Stimulated activated effector memory CD8-positive, alpha-beta T cell treated with anti-CD3 and anti-CD28 coated beads, Interleukin-12 subunit alpha, Interleukin-12 subunit beta, amount 100 ng/mL, for 72 hours (primary cell): Measurements from ENCODE around the gene PROK1.

ENCODE experiments used
- ATAC-seq: fragments of 150-1000 bp; cut with Tn5 transposase; 2 replicates; pipeline ENCODE4 v1.10.0; 2021
- DNase-seq, 2 donors: peaks; one replicate each; pipeline ENCODE4 v3.0.0; 2021 to 2022; ENCODE audit warnings: low spot score in 2 of 2
- H3K27ac Mint-ChIP-seq: one replicate; pipeline ENCODE4 v1.8.0; 2022; ENCODE audit warnings: mild to moderate bottlenecking, mixed read lengths
- H3K36me3 Mint-ChIP-seq: one replicate; pipeline ENCODE4 v1.8.0; 2022; ENCODE audit warnings: mild to moderate bottlenecking, mixed read lengths
- H3K4me1 Mint-ChIP-seq: one replicate; pipeline ENCODE4 v1.8.0; 2022; ENCODE audit warnings: mixed read lengths
- H3K4me3 Mint-ChIP-seq: one replicate; pipeline ENCODE4 v1.8.0; 2022; ENCODE audit warnings: mild to moderate bottlenecking, mixed read lengths
- H3K9me3 Mint-ChIP-seq: one replicate; pipeline ENCODE4 v1.8.0; 2022; ENCODE audit warnings: mixed read lengths

The PROK1 gene

GRCh38 chr1:110449661-110450651 is 993 bp upstream of the PROK1 start:
- no peak overlapping the region for H3K4me3 Mint-ChIP-seq
- no peak overlapping the region for H3K27ac Mint-ChIP-seq
- no peak for DNase-seq
- H3K36me3 Mint-ChIP-seq: no peaks in the 10 kb centered on the region
- H3K9me3 Mint-ChIP-seq: no peaks in the 10 kb centered on the region
- ATAC-seq: no peak
- no peaks in the 10 kb centered on the region for H3K4me1 Mint-ChIP-seq

GRCh38 chr1:110452330-110452729 is 1.4 kb downstream of the PROK1 start:
- Mint-ChIP-seq H3K4me1 (no peaks in the 10 kb centered on the region), H3K27ac (peak overlapping the region; percentile 15), H3K9me3 (no peaks in the 10 kb centered on the region), H3K36me3 (no peaks in the 10 kb centered on the region), H3K4me3 (no peak overlapping the region)
- DNase-seq: no peak
- no peak for ATAC-seq

- peak; percentile 19 for ATAC-seq
- Mint-ChIP-seq H3K4me3 (no peak overlapping the region), H3K27ac (no peak overlapping the region), H3K9me3 (no peaks in the 10 kb centered on the region), H3K4me1 (no peaks in the 10 kb centered on the region), H3K36me3 (no peaks in the 10 kb centered on the region)
- no peak for DNase-seq
Observed at GRCh38 chr1:110453829-110454228, 2.9 kb downstream of the PROK1 start.

GRCh38 chr1:110454328-110454727 is 3.4 kb downstream of the PROK1 start:
- Mint-ChIP-seq H3K4me3 (no peak overlapping the region), H3K27ac (no peak overlapping the region), H3K4me1 (no peaks in the 10 kb centered on the region), H3K9me3 (no peaks in the 10 kb centered on the region), H3K36me3 (no peaks in the 10 kb centered on the region)
- no peak for ATAC-seq
- DNase-seq: no peak

DNA sequence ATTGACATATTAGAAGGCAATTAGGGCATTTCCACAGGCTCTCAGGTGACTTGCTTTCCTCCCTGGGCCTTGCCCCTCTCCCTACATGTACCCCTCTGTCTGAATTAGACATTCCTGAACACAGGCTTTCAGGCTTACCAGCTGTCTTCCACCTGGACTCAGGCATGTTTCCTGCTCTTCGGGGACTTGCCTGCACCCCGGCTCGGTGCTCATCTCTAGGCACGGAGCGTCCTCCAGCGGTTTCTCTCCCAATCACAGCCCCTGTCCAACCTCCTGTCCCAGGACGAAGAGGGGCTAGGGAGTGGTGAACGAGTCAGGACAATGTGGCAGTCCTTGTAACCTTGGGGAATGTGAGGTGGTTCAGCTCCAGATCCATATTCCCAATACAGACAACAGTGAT is 4.2 kb downstream of the PROK1 start:
- Mint-ChIP-seq H3K4me1 (no peaks in the 10 kb centered on the region), H3K36me3 (no peaks in the 10 kb centered on the region)
- no peak for ATAC-seq

GRCh38 chr1:110457206-110457605 is 6.3 kb downstream of the PROK1 start:
- Mint-ChIP-seq H3K4me3 (no peak overlapping the region), H3K27ac (peak overlapping the region; percentile 43), H3K4me1 (no peaks in the 10 kb centered on the region), H3K9me3 (no peaks in the 10 kb centered on the region), H3K36me3 (no peaks in the 10 kb centered on the region)
- DNase-seq (no peak), ATAC-seq (no peak)

More for the DNA sequence above, 4.2 kb downstream of the PROK1 start:
- Mint-ChIP-seq H3K4me3 (no peak overlapping the region), H3K27ac (no peak overlapping the region), H3K9me3 (no peaks in the 10 kb centered on the region)
- DNase-seq: no peak

DNA sequence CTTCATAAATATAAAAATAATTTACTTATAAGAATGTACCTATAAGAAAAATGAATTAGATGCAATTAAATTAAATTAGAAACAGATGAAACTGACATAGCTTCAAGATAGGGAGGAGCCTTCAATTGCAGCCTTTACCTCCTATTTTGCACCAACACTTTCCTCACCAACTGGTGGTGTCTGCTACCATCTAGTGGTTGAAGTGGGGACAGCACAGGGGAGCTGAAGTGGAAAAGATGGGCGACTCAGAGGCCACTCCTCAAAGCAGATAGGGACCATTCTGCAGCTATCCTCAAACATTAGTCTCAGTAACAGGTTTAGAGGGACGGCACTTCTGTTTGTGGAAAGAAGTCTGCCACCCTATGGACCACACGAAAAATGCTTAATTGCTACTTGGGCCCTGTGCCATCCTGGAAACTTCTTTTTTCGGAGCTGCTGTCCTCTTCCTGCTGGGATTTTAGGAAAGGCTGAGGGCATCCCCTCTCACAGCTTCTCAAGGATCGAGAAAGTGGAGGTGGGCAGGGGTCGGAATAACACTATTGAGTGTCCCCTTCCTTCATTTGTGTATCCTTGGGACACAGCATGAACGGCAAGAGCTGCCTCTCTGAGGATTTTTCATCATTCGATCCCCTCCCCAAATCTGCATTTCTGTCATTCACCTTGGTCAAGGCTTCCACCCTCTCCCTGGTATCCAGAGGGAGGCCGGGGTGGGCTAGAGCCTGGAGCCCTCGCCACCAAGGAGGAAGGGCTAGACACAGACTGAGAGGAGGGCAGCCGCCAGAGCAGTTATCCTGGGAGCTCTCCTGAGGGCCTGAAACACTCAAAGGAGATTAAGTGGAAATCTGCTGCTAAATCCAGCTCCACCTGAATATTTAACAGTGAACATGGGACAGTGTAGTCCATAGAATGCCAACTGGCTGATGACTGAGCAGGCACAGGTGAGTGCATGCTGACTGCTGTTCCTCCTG is 9.6 kb downstream of the PROK1 start:
- Mint-ChIP-seq H3K36me3 (no peaks in the 10 kb centered on the region), H3K9me3 (no peaks in the 10 kb centered on the region), H3K27ac (no peak overlapping the region), H3K4me3 (no peak overlapping the region), H3K4me1 (no peaks in the 10 kb centered on the region)
- peak; percentile 85 to 93 for DNase-seq
- peak; percentile 83 for ATAC-seq

DNA sequence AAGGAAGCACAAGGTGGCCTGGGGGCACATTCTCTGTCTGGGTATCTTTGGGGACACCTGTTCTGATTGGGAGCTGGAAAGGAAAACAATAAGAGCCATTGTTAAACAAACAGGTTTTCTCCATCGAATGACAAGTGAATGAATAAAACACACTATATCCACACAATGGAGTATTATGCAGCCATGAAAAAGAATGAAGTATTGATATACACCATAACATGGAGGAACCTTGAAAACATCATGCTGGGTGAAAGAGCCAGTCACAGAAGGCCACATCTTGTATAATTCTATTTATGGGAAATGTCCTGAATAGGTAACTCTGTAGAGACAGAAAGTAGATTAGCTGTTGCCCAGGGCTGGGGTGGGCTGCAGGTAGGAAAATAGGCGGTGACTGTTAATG is 11.1 kb downstream of the PROK1 start:
- Mint-ChIP-seq H3K9me3 (no peaks in the 10 kb centered on the region), H3K4me1 (no peaks in the 10 kb centered on the region), H3K36me3 (no peaks in the 10 kb centered on the region), H3K27ac (no peak overlapping the region), H3K4me3 (no peak overlapping the region)
- ATAC-seq: no peak
- DNase-seq: no peak

DNA sequence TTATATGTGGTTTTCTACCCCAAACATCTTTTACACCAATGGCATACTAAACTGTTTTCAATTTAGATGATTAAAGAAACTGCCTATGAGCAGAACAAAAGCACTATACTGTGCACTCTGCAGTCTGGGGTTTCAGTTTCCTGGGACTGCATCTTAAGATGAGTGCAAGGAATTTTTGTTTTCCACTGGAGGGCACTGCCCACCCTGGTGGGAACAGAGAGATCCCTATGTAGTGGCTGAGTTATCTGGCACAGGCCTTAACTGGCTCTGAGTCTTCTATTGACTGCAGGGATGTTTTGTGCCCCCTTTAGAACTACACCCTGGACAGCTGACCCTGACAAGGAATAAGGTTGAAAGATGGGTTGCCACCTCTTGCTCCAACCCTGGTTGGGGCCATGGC is 12.0 kb downstream of the PROK1 start:
- no peak for DNase-seq
- no peak for ATAC-seq
- no peaks in the 10 kb centered on the region for H3K4me1 Mint-ChIP-seq
- H3K27ac Mint-ChIP-seq: no peak overlapping the region
- no peaks in the 10 kb centered on the region for H3K36me3 Mint-ChIP-seq
- H3K4me3 Mint-ChIP-seq: no peak overlapping the region
- no peaks in the 10 kb centered on the region for H3K9me3 Mint-ChIP-seq

GRCh38 chr1:110463725-110464124 is 12.8 kb downstream of the PROK1 start:
- no peaks in the 10 kb centered on the region for H3K4me1 Mint-ChIP-seq
- H3K4me3 Mint-ChIP-seq: no peak overlapping the region
- H3K9me3 Mint-ChIP-seq: no peaks in the 10 kb centered on the region
- no peak overlapping the region for H3K27ac Mint-ChIP-seq
- no peak for DNase-seq
- H3K36me3 Mint-ChIP-seq: no peaks in the 10 kb centered on the region
- ATAC-seq: no peak

DNA sequence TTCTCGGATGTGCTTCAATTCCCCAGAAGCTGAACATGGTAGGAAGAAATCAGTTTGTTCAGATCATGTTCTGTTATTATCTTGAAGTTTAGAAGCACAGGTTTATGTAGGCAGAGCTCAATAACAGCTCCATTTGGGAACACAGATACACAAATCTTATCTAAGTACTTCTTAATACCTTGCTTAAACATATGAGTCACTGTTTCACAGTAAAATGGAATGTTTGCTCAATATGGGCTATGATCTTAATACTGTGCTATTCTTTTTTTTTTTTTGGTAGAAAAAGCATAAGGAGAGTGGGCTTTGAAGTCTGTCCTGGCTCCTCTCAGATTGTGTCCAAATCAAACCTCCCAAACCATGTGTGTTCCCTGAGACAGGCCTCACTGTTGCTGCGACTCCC is 13.4 kb downstream of the PROK1 start:
- no peak overlapping the region for H3K27ac Mint-ChIP-seq
- H3K4me1 Mint-ChIP-seq: no peaks in the 10 kb centered on the region
- H3K4me3 Mint-ChIP-seq: no peak overlapping the region
- H3K9me3 Mint-ChIP-seq: no peaks in the 10 kb centered on the region
- H3K36me3 Mint-ChIP-seq: no peaks in the 10 kb centered on the region
- DNase-seq (no peak), ATAC-seq (no peak)

- Mint-ChIP-seq H3K4me3 (no peak overlapping the region), H3K9me3 (no peaks in the 10 kb centered on the region), H3K36me3 (no peaks in the 10 kb centered on the region), H3K27ac (no peak overlapping the region), H3K4me1 (no peaks in the 10 kb centered on the region)
- ATAC-seq: peak; percentile 13
- no peak for DNase-seq
Observed at GRCh38 chr1:110465038-110465813, 14.3 kb downstream of the PROK1 start.

DNA sequence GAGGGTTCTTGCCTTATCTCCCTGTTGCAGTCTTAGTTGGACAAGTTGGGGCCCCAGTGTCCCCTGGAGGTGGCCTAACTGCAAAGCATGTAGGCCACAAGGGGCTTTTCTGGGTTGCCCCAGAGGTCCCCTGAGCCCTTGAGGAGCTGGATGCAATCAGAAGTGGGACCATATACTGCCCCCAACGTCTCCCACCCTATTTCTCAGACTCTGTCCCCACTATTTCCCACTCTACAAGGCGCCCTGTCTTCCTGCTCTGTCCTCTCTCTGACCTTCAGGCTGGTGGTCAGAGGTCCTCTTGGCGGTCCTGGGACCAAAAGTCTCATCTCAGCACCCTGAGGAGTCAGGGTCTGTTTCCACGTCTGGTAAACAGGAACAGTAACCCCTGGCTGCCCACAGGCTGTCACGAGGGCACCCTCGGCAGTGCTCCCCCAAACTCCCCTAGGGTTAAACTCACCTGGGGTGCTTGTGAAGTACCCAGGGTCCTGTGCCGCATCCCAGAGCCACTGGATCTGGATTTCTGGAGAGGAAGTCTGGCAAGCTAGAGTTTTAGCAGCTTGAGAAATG is 14.9 kb downstream of the PROK1 start:
- ATAC-seq (no peak), DNase-seq (no peak)
- Mint-ChIP-seq H3K9me3 (no peaks in the 10 kb centered on the region), H3K36me3 (no peaks in the 10 kb centered on the region), H3K4me3 (no peak overlapping the region), H3K4me1 (no peaks in the 10 kb centered on the region), H3K27ac (no peak overlapping the region)

DNA sequence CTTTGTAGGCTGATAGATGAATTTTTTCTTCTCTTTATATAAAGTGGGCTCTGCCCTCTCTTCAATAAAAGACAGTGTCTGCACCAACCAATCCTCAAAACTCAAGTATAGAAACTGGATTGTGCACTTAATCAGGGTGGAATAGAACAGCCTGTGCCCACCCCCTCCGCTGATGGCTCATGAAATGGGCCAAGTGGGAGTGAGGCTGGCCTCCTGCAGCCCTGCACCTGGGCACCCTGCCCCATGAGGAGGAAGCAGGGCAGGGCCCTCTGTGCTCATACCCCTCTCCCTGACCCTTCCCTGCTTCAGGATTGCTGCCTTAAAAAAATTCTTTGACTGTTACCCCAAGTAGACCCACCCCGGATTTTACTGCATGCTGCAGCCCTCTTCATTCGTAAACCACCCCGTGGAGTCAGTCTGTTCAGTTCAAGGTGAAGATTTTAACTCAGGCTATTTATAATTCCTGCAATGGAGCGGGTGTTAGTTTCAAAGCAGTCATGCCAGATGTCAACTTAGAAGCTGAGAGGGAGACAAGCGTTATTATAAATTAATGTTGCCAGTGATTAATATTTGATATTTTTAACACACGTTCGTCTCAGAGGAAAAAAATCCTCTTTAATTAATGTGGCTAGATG is 15.8 kb downstream of the PROK1 start:
- Mint-ChIP-seq H3K27ac (no peak overlapping the region), H3K9me3 (no peaks in the 10 kb centered on the region), H3K36me3 (no peaks in the 10 kb centered on the region), H3K4me3 (no peak overlapping the region), H3K4me1 (no peaks in the 10 kb centered on the region)
- no peak for DNase-seq
- ATAC-seq: no peak
